ENCODE results near the gene ZC3H12A.
"Not testable (repeated sequence)": the region's sequence is repeated elsewhere in the genome, so short reads cannot be mapped to it uniquely, and the experiment has no call there.

Gene ZC3H12A

DNA sequence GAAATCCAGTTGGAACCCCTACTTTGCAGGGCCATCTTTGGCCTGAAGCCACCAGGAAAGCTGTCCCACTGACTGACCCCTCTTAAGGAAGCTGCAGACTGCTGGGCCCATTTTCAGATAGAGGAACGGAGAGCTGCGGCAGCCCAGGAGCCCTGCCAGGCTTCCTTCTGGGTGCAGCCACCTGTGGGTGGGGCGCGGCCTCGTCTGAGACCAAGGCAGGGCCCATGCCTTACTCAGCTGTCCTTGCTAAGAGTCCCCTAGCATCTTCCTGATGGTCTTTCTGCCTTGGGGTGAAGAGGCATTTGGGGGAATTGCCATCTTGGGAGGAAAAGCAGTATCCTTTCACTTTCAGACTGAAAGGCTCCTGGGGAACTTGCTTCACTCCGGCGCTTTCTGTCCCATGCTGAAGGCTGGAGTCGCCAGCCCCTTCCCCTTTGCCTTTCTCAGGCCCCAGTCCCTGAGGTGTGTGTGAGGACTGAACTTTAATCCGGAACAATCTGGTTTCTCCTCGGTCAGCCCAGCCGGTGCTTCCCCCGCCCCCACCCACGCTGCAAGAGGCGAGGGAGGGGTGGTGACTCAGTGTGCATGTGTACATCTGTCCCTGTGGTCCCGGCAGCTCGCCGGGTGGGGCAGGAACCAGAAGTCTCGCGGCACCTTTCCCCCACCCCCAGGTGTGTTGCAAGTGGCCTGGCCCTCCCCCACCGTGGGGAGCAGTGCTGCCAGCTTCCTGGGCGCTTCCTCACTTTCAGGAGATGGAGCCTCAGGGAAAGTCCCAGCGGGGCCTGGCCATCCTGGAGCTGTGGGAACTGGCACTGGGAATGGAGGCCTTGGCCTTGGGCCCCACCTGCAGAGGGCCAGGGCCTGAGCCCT is 5.1 kb downstream of the ZC3H12A start:
- DNase-seq = peak; percentile 80

DNA sequence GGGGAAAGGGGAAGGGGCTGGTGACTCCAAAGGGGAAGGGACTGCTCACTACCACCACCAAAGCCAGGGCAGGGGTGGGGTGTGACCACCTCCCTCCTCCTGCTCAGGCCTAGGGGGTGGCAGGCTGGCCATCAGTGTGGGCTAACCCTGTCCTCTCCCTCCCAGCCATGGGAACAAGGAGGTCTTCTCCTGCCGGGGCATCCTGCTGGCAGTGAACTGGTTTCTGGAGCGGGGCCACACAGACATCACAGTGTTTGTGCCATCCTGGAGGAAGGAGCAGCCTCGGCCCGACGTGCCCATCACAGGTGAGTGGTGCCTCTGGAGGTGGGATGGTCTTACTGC is 5.7 kb downstream of the ZC3H12A start:
- DNase-seq = no peak

DNA sequence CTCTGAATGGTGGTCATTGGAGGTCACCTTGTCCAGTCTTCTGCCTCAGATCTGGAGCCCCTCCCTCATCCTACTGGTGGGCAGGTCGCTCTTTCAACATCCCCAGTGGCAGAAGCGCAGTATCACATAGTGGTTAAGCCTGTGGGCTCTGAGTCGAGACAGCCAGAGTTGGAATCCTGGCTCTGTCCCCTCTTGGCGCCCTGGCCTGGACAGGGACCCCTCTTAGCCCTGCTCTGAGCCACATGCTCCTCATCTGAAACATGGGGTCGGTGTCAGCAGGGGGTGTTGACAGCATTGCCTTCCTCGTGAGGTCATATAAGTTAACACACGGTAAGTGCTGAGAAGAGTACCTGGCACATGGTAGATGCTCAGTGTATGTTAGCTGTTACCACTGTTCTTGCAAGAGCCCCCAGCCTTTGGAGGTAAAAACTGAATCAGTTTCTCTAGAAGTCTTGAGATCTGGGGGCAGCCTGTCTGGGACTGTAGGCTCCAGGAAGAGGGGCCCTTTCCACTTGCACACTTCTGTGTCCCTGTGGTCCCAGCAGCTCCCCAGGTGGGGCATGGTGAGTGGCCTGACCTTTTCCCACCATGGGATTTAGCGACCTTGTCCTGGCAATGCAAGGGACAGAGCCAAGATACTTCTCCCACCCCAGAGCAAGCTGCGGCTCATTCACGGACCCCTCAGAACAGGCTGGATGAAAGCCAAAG is 6.4 kb downstream of the ZC3H12A start:
- no peak for DNase-seq

DNA sequence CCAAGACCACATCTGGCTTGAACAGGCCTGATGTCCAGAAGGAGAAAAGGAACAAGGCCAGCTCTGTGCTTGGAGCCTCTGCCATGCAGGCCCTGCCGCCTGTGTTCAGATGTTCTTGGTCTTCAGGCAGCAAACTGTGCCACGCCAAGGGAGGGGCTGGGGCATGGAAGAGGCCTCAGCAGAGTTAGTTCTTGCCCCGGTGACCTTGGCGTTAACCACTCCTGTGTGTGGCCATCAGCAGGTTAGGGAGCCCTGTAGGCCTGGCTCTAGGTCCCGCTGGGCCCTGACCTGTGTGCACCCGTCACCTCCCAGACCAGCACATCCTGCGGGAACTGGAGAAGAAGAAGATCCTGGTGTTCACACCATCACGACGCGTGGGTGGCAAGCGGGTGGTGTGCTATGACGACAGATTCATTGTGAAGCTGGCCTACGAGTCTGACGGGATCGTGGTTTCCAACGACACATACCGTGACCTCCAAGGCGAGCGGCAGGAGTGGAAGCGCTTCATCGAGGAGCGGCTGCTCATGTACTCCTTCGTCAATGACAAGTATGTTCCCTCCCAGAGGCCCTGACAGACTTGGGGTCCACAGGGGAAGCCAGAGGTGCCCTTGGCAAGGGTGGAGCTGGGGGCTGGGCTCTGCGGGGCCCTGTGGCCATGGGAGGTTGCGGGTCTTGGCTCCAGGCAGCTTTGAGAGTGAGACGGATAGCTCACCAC is 7.1 kb downstream of the ZC3H12A start:
- DNase-seq = no peak

DNA sequence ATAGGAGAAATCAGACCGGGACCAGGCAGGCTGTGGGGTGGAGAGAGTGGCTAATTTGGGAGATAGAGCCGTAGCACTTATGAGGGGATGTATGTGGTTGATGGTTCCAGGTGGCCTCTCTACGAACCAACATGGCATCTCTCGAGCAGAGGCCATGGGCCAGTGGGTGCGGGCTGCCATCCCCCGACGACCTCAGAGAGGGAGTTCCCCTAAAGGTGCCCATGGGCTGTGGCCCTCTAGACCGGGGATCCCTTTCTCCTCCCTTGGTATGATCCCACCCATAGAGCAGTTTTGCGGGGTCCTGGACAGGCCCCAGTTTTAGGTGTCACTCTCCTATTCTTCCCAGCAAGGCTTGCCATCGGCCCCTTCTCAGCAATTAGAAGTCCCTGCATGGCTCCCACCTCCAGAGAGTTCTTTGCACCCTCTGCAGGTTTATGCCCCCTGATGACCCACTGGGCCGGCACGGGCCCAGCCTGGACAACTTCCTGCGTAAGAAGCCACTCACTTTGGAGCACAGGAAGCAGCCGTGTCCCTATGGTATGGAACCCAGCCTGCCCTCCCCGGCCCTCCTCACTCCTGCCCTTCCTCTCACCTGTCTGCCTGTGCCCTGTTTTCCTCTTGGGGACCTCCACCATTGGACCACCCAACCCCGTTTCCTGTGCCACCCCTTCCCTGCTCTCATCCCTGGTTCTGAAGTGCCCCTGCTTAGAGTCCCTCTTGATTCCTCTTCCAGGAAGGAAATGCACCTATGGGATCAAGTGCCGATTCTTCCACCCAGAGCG is 7.8 kb downstream of the ZC3H12A start:
- DNase-seq = no peak

DNA sequence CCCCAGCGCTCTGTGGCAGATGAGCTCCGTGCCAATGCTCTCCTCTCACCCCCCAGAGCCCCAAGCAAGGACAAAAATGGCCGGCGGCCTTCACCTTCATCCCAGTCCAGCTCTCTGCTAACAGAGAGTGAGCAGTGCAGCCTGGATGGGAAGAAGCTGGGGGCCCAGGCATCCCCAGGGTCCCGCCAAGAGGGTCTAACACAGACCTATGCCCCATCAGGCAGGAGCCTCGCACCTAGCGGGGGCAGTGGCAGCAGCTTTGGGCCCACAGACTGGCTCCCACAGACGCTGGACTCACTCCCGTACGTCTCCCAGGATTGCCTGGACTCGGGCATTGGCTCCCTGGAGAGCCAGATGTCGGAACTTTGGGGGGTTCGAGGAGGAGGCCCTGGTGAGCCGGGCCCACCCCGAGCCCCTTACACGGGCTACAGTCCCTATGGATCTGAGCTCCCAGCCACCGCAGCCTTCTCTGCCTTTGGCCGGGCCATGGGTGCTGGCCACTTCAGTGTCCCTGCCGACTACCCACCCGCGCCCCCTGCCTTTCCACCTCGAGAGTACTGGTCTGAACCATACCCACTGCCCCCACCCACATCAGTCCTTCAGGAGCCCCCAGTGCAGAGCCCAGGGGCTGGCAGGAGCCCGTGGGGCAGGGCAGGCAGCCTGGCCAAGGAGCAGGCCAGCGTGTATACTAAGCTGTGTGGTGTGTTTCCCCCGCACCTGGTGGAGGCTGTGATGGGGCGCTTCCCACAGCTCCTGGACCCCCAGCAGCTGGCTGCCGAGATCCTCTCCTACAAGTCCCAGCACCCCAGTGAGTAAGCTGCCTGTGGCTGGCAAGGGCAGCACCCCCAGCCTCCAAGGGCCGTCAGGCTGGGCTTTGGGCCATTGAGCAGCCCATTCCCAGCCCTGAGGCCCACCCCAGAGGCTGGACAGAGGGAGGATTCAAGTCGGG is 8.7 kb downstream of the ZC3H12A start:
- no peak for DNase-seq

DNA sequence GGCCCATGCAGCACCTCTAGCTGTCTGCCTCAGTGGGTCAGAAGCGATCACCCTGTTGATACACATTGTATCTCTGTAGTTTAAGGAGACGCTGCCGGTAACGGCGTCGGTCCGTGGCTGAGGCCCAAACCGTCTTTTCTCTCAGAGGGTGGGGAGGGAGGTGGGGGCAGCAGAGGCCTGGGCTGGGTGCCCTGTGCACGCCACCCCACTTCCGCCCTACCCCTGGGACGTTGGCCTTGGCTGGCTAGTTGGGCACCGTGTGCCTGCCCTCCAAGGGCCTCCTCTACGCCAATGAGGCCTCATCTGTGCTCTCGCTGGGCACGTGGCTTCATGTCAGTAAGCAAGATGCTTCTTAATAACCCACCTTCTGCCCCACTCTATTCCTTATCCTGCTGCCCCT is 9.4 kb downstream of the ZC3H12A start:
- no peak for DNase-seq

DNA sequence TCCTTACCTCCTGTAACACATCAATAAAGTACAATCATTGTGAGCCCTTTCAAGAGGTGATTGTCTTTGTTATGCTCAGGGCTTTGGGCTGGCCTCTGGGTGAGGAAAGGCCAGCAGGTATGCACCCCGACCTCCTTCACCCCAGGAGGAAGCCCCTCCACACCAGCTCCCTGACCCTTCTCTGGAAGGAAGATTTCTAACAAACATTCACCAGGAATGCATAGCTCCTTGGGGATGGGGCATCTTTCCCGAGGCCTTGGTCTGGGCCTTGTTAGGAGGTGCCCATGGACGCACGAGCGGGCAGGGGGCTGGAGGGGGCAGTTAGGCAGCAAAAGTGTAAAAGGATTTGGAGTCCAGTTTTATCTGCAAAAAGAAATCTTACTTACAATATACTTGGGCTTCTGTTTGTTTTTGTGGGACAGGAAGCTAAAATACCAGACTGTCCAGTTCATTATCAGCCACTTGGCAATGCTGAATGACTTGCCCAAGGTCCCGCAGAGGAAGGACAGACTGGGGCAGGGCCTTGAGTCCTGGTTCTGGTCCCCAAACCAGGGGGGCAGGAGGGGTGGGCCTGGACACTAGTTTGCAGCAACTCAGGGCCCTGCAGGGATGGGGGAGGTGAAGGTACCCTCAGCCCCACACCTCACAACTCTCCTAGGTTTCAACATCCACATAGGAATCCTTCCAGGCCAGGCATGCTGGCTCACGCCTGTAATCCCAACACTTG is 10.1 kb downstream of the ZC3H12A start:
- no peak for DNase-seq

DNA sequence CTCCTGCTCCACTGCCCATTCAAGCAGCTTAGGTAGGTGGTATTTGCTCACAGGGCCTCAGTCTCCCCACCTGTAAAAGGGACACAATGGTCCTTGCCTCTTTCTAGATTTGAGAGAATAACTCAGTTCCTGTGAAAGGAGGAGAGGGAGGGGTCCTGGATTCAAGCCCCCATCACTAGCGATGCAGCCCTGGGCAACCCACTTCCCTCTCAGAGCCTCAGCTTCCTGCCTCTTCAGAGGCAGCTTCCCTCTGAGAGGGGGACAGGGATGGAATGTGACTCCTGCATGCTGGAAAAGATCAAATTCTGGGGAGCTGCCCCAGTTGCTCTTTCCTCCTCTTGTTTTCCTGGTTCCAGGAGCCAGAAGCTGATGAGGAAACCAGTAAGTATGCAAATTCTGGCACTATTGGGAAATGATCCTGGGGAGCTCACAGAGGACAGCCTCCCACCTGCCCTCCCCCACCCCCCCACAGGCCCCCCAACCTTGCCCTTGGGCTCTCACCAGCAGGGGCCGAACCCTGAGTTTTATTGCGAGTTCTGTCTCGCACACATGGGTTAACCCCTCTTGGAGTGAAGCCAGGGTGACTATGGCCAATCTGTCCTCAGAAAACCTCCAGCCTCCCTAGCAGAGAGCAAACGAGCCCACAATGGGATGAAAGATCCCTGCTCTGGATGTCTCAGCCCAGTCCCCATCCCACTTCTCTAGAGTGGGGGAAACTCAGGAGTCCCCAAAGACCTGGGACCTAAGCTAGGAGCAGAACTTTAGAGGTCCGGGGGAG is 11.7 kb downstream of the ZC3H12A start:
- no peak for DNase-seq

DNA sequence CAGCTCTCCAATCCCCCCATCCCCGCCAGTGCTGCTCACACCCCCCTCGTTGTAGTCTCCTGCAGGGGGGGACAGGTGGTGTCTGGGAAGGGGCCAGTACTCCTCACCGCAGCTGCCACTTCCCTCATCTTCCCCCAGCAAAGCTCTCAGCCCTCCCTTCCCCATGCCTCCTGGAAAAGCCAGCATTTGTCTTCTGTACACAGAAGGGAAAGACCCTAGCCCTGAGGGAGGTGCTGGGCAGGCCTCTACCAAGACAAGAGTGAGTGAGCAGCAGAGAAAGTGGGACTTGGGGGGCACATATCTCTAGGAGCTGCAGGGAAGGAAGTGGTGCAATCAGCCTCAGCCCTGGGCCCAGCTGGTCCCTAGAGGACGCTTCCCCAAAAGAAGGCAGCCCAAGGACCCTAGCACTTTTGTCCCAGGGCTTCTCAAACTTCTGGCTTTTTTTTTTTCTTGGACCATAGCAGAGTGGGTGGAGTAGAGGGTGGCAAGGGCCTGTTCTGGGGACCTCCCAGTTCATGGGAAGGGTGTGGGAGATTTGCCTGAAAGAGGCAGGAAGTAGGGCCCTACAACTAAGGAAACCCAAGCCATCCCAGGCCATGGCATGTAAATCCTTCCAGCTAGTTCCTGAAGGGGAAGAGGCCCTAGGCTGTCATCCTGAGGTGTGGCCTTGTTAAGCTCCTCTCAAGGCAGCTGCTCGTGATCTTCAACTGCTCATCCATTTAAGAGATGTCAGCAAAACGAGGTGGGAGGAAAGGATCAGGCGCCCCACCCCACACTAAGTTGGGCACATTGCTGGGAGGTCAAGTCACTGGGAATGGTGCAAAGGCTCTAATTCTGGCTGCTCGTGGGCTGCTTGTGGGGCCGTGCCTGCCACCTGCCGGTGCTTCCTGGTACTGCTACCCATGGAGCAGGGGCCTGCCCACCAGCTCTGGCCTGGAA is 12.6 kb downstream of the ZC3H12A start:
- peak; percentile 43 for DNase-seq

DNA sequence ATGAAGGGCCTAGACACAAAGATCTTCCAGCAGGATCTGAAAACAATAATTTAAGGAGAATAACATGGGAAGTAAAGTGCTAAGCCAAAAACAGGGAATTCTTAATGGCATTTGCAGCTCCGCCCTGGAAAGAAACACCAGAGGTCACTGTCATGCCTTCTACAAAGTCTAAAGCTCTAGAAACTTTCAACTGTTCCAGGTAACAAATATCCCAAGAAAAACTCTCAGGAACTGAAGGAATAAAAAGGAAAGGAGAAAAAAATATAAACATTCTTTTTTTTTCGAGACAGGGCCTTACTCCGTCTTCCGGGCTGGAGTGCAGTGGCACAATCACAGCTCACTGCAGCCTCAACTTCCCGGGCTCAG is 13.2 kb downstream of the ZC3H12A start:
- no peak for DNase-seq

DNA sequence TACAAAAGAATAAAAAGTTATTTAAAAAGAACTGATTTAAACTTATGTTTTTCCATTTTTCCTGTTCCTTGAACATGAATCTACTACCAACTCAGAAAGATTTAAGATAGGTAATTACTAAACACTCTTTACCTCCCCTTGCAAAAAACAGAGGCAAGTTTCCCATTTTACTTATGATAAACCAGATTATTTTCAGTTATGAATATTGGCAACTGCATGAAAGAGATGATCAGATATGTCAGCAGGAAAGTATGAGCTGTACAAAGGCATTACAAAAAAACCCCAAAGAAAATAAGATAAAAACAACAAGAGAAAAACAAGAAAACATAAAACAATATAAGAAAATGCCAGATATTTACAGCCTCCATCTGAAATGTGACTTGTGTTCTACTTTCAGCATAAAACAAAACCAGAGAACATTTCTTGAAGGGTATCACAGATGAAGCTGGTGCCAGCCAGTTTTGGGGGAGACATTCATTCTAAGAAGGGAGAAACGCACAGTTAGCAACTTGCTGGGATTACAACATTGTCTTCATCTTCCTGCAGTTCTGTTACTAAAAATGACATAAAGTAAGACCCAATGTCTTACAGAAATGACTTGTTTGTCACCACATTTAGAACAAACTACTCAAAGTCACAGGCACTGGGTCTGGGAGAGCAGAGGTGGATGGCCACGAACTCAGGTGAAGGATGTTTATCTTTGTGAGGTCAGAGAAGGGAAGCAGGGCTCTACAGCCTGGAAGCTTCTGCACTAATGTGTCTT is 19.1 kb downstream of the ZC3H12A start:
- no peak for DNase-seq

DNA sequence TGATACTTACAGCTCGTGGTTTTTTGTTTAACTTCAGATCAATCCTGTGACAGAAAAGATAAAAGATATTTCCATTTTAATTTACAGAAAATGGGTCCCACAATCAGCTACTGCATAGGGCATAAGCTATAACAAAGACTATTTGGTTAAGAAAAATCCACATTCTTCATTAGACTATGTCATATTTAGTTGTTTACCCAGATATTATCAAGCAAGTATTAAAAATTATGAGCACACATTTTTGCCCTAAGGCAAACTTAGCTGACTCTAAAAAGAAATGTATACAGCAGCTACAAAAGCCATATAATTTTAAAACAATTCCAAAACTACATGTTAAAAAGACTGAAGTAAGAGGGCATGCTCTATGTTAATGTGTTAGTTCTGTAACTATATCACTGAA is 21.5 kb downstream of the ZC3H12A start:
- DNase-seq = no peak

DNA sequence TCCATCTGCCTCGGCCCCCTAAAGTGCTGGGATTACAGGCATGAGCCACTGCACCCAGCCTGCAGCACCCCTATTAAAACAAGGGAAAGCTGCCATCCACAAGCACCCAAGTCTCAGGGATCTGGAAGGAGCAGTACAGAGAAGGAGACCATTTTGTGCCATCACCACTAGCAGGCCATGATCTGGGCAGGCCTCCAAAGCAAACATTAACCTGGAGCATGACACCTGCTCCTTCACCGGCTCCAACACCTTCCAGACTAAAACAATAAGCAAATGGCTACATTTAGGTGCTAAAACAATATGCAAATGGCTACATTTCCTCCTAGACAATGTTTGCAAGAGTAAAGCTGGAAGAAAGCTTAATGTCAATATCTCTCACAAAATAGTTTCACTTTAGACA is 23.5 kb downstream of the ZC3H12A start:
- no peak for DNase-seq

DNA sequence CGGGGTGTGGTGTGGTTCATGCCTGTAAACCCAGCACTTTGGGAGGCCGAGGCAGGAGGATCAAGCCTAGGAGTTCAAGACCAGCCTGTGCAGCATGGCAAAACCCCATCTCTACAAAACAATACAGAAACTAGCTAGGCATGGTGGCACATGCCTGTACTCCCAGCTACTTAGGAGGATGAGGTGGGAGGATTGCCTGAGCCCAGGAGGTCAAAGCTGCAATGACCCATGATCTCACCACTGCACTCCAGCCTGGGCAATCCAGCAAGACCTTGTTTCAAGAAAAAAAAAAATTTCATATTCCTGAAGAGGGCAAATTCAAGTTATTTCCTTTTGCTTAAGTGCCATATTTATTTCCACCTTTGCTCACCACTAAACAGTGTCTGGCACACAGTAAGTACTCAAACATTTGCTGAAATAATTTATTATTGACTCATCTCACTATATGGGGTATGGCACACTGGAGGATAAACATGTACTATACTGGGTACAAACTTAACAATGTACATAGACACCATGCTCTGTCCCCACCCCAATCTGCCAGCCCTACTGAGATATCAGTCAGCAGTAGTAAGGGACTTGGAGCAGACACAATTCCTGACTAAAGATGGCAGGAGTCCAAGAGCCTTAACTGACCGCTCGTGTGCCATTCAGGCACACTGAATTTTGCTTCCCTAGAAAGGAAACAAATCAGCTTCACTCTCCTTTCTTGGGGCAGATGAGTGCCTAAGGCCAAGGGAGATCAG is 24.7 kb downstream of the ZC3H12A start:
- DNase-seq = no peak

DNA sequence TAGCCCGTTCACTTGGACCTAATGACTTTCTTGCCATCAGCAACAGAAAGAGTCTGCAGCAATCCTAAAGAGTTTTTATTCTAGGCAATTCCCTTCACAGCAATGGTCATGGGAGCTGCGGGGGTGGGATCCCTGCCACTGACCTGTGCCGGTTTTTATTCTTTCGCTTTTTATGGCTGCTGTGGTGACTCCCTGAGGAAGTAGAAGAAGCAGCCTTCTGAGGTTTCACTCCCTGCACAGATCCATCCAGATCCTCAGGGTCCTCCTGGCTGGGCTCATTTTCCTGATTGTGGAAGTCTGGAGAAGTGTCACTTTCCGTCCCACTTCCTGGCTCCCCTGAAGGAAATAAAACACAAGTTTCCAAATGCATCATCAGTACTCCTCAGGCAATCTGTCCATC is 27.3 kb downstream of the ZC3H12A start:
- no peak for DNase-seq

DNA sequence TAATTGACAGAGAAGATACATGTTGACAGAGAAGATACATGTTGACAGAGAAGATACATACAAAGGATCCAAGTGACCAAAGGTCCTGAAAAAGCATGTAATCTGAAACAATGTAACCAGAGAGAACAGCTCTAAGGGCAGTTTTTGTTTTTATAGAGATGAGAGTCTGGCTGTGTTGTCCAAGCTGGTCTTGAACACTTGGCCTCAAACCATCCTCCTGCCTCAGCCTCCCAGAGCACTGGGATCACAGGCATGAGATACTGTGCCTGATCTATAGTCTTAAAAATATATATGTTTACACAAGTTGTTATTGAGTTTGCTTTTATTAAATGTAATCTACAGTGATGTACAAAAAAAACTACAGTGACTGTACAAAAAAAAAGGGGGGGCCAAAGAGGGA is 27.7 kb downstream of the ZC3H12A start:
- DNase-seq = no peak

DNA sequence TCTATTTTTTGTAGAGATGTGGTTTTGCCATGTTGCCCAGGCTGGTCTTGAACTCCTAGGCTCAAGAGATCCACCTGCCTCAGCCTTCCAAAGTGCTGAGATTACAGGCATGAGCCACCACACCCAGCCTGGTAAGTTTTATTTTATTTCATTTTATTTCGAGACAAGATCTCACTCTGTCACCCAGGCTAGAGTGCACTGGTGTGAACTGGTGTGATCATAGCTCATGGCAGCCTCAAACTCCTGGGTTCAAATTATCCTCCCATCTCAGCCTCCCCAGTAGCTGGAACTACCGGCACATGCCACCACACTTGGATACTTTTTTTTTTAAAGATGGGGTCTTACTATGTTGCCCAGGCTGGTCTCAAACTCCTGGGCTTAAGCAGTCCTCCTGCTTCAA is 28.4 kb downstream of the ZC3H12A start:
- not testable (repeated sequence) for DNase-seq

Data from activated gamma-delta T cell (primary cell).